Ishikawa (cell line): ENCODE data around the gene SLC39A10.

Experiments used
- CEBPB ChIP-seq: IDR thresholded peaks from 2 replicates; pipeline ENCODE4 v1.6.1; 2012
- EGR1 ChIP-seq: IDR thresholded peaks from 2 replicates; pipeline ENCODE4 v1.6.1; 2012
- EP300 ChIP-seq: IDR thresholded peaks from 2 replicates; pipeline ENCODE4 v1.6.1; 2012; ENCODE audit warnings: borderline replicate concordance
- MAX ChIP-seq: IDR thresholded peaks from 2 replicates; pipeline ENCODE4 v1.6.1; 2012
- NFIC ChIP-seq: IDR thresholded peaks from 2 replicates; pipeline ENCODE4 v1.6.1; 2012
- RAD21 ChIP-seq: IDR thresholded peaks from 2 replicates; pipeline ENCODE4 v1.6.1; 2012; ENCODE audit warnings: low read depth
- TAF1 ChIP-seq: IDR thresholded peaks from 2 replicates; pipeline ENCODE4 v1.6.1; 2012; ENCODE audit warnings: low read depth, mild to moderate bottlenecking
- TF ChIP-seq, protein P1 (sequence below): IDR thresholded peaks from 2 replicates; pipeline ENCODE4 v1.6.1; 2012; ENCODE audit warnings: low read depth, mild to moderate bottlenecking

DNA sequence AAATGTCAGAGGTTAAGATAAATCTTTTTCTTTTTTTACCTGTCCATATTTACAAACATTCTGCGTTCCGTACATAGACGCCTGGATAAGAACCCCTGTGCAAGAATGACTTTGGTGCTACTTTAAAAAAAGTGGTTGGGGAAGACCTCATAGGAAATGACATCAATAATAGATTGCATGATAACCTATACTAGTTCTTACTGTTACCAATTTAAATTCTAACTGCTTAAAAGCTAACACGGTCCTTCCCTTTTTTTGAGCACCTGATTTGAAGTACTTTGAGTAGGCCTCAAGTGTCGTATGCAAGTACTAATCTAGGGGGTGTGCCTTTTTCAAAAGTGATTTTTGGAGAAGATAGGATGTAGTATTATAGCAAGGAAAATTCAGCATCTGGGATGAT is 2.1 kb downstream of the SLC39A10 start:
- TF ChIP-seq NFIC (no peak), EP300 (no peak), RAD21 (no peak), EGR1 (no peak), TAF1 (no peak), MAX (no peak), CEBPB (no peak)
- TF ChIP-seq, protein P1, sequence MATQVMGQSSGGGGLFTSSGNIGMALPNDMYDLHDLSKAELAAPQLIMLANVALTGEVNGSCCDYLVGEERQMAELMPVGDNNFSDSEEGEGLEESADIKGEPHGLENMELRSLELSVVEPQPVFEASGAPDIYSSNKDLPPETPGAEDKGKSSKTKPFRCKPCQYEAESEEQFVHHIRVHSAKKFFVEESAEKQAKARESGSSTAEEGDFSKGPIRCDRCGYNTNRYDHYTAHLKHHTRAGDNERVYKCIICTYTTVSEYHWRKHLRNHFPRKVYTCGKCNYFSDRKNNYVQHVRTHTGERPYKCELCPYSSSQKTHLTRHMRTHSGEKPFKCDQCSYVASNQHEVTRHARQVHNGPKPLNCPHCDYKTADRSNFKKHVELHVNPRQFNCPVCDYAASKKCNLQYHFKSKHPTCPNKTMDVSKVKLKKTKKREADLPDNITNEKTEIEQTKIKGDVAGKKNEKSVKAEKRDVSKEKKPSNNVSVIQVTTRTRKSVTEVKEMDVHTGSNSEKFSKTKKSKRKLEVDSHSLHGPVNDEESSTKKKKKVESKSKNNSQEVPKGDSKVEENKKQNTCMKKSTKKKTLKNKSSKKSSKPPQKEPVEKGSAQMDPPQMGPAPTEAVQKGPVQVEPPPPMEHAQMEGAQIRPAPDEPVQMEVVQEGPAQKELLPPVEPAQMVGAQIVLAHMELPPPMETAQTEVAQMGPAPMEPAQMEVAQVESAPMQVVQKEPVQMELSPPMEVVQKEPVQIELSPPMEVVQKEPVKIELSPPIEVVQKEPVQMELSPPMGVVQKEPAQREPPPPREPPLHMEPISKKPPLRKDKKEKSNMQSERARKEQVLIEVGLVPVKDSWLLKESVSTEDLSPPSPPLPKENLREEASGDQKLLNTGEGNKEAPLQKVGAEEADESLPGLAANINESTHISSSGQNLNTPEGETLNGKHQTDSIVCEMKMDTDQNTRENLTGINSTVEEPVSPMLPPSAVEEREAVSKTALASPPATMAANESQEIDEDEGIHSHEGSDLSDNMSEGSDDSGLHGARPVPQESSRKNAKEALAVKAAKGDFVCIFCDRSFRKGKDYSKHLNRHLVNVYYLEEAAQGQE: no peak
